Activated T-helper 1 cell treated with Interleukin-2 at 50 U/mL for 16 hours (primary cell): ENCODE results near the gene METTL23.

ENCODE experiments used
- DNase-seq: peaks from one replicate; pipeline ENCODE4 v3.0.0-alpha.2; 2020; ENCODE audit warnings: low read depth

Gene METTL23

GRCh38 chr17:76772842-76773525 is 46.3 kb downstream of the METTL23 start:
- DNase-seq = peak; percentile 16

- DNase-seq = no peak
Measured at GRCh38 chr17:76775021-76775600, 48.5 kb downstream of the METTL23 start.

GRCh38 chr17:76781056-76781982 is 54.7 kb downstream of the METTL23 start:
- no peak for DNase-seq

- DNase-seq = no peak
Measured at GRCh38 chr17:76783146-76783545, 56.5 kb downstream of the METTL23 start.
